Endothelial cell of umbilical vein (primary cell): ENCODE measurements around the gene NACA.

ENCODE experiments used
- CTCF ChIP-seq, 2 donors: IDR thresholded peaks; 1 replicate in 1 of 2; 2 replicates in 1 of 2; pipeline ENCODE4 v1.5.1; 2011; ENCODE audit warnings: low read length in 2 of 2, mild to moderate bottlenecking in 2 of 2, moderate library complexity in 2 of 2, control low read depth in 1 of 2, inconsistent platforms in 1 of 2, low read depth in 1 of 2; ENCODE audit not compliant: insufficient read depth in 1 of 2; ENCODE audit errors: extremely low read depth in 1 of 2
- EZH2 ChIP-seq: IDR thresholded peaks from 2 replicates; pipeline ENCODE4 v1.6.1; 2012; ENCODE audit warnings: borderline replicate concordance, low read depth, mild to moderate bottlenecking, moderate library complexity, low read length, inconsistent platforms; ENCODE audit not compliant: severe bottlenecking
- GATA2 ChIP-seq: IDR thresholded peaks from 2 replicates; pipeline ENCODE4 v1.7.0; 2011; ENCODE audit warnings: low read depth, mild to moderate bottlenecking, moderate library complexity, mixed read lengths, low read length; ENCODE audit not compliant: insufficient read length, insufficient read depth
- MAX ChIP-seq: IDR thresholded peaks from 2 replicates; pipeline ENCODE4 v1.6.1; 2011; ENCODE audit not compliant: insufficient read depth, insufficient read length
- POLR2A ChIP-seq: IDR thresholded peaks from 2 replicates; pipeline ENCODE4 v1.6.1; 2012; ENCODE audit warnings: low read depth, mild to moderate bottlenecking, control low read depth, low read length
- POLR2AphosphoS5 ChIP-seq: IDR thresholded peaks from 2 replicates; pipeline ENCODE4 v1.6.1; 2012; ENCODE audit warnings: low read depth, mild to moderate bottlenecking, control low read depth, low read length, moderate library complexity; ENCODE audit not compliant: insufficient read depth

GRCh38 chr12:56721216-56721615 is 3.9 kb downstream of the NACA start:
- TF ChIP-seq CTCF (IDR thresholded peaks at IDR 0.05; ENCODE audit: extremely low read depth in 1 of 2, insufficient read depth in 1 of 2, low read depth in 1 of 2, low read length in 2 of 2) = no peak
- no peak for TF ChIP-seq POLR2A
- no peak for TF ChIP-seq POLR2AphosphoS5
- TF ChIP-seq MAX = no peak
- no peak for TF ChIP-seq GATA2
- no peak for TF ChIP-seq EZH2
